ENCODE data around the gene COL4A6. TPM values are rescaled to one million over a fixed set of nuclear protein-coding genes. Genes with fewer than 3 reads are reported as not detected.

The COL4A6 gene
- total and polyA plus RNA-seq, 2 donors (not counting 3 experiments of a cell fraction or from before 2014, with no cell fraction given) = 0.49 to 0.62 TPM

DNA sequence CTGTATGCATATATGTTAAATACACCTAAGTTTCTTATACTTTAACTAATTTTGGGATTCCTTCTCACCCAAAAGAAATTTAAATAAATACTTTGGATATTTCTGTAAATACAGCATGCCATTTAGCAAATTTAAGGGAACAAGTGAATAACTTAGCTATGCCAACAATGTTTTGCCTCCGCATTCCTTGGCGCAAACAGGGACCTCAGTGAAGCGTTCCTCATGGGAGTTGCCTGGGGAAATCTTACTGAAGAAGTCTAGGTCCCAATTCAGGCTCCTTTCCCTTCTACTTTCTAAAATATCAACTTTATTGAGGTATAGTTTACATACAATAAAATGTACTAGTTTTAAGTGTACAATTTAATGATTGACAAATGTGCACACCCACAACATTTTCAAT, 26.4 kb upstream of the COL4A6 start:
- intact Hi-C loops (cut with micrococcal nuclease) = no loop called here
- no peaks in the 10 kb centered on the region for H3K9me1 ChIP-seq (replicated peaks; ENCODE audit: control insufficient read depth, extremely low read depth, insufficient read depth, low read length)
- no peaks in the 10 kb centered on the region for H3K79me2 ChIP-seq (ENCODE audit: control insufficient read depth, insufficient read depth, low read length)
- H4K20me1 ChIP-seq (replicated peaks; ENCODE audit: control insufficient read depth, extremely low read depth, insufficient read depth, low read length) = no peaks in the 10 kb centered on the region
- H2AFZ ChIP-seq (ENCODE audit: low read depth, low read length) = no peak overlapping the region
- H3K4me2 ChIP-seq (ENCODE audit: insufficient read depth, low read length) = no peak overlapping the region
- H3K4me3 ChIP-seq (replicated peaks in 1 of 3; ENCODE audit: insufficient read depth in 1 of 3, low read depth in 1 of 3, low read length in 3 of 3) = no peak overlapping the region
- CTCF ChIA-PET = no interaction called here
- H3K36me3 ChIP-seq (ENCODE audit: control insufficient read depth in 2 of 2, extremely low read depth in 1 of 2, insufficient read depth in 2 of 2, low read length in 2 of 2) = no peaks in the 10 kb centered on the region
- H3K9ac ChIP-seq (replicated peaks; ENCODE audit: extremely low read depth, insufficient read depth, low read length) = no peak overlapping the region
- TF ChIP-seq, protein P1, sequence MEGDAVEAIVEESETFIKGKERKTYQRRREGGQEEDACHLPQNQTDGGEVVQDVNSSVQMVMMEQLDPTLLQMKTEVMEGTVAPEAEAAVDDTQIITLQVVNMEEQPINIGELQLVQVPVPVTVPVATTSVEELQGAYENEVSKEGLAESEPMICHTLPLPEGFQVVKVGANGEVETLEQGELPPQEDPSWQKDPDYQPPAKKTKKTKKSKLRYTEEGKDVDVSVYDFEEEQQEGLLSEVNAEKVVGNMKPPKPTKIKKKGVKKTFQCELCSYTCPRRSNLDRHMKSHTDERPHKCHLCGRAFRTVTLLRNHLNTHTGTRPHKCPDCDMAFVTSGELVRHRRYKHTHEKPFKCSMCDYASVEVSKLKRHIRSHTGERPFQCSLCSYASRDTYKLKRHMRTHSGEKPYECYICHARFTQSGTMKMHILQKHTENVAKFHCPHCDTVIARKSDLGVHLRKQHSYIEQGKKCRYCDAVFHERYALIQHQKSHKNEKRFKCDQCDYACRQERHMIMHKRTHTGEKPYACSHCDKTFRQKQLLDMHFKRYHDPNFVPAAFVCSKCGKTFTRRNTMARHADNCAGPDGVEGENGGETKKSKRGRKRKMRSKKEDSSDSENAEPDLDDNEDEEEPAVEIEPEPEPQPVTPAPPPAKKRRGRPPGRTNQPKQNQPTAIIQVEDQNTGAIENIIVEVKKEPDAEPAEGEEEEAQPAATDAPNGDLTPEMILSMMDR (IDR thresholded peaks at IDR 0.05; ENCODE audit: extremely low read depth in 1 of 2, insufficient read depth in 1 of 2, low read depth in 1 of 2, low read length in 2 of 2) = no peak
- TF ChIP-seq, protein P2, sequence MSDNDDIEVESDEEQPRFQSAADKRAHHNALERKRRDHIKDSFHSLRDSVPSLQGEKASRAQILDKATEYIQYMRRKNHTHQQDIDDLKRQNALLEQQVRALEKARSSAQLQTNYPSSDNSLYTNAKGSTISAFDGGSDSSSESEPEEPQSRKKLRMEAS (IDR thresholded peaks at IDR 0.05; ENCODE audit: insufficient read depth, insufficient read length) = no peak
- no peak for TF ChIP-seq MYC (IDR thresholded peaks at IDR 0.05; ENCODE audit: low read depth, low read length)
- no peak for TF ChIP-seq POLR2A (IDR thresholded peaks at IDR 0.05; ENCODE audit: low read depth, low read length)
- DNase-seq (ENCODE audit: low read depth, low spot score) = no peak
- no TSS peak for BruUV-seq (replicated peaks)
- no peak for FAIRE-seq
- no peak overlapping the region for H3K27ac ChIP-seq (ENCODE audit: insufficient read depth, low read depth, low read length)
- dilution Hi-C loops (cut with MboI; ENCODE audit: extremely low pct_ligation_motif_present, low sequenced_read_pairs) = no loop called here
- no peaks in the 10 kb centered on the region for H3K9me3 ChIP-seq (replicated peaks; ENCODE audit: control insufficient read depth, insufficient read depth, low read length)
- no peaks in the 10 kb centered on the region for H3K4me1 ChIP-seq (ENCODE audit: control insufficient read depth, extremely low read depth, insufficient read depth, low read length)
- H3K27me3 ChIP-seq (ENCODE audit: control insufficient read depth in 2 of 2, insufficient read depth in 2 of 2, low read length in 2 of 2) = no peaks in the 10 kb centered on the region
- POLR2A ChIA-PET = no interaction called here

DNA sequence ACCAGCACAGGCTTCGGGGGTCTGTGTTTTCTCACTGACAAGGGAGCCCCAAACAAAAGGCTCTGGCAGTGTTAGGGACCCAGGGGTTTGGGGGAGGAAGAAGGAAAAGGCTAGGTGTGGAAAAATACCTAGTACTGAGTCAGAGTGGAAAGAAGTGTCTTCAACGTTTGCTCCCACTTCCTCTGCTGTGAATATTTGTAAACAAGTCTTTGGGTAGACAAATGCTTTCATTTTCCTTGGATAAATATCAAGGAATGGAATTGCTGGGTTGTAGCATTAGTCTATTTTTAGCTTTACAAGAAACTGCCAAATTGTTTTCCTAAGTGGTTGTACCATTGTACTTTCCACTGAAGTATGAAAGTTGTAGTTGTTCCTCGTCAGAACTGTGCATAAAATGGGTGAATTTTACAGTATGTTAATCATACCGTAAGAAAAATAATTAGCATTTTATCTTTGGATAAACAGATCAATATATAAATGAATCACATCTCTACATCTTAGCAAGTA, 18.8 kb upstream of the COL4A6 start:
- Histone ChIP-seq H3K4me2 (ENCODE audit: insufficient read depth, low read length) (no peak overlapping the region), H3K4me1 (ENCODE audit: control insufficient read depth, extremely low read depth, insufficient read depth, low read length) (no peaks in the 10 kb centered on the region), H3K9me1 (replicated peaks; ENCODE audit: control insufficient read depth, extremely low read depth, insufficient read depth, low read length) (no peaks in the 10 kb centered on the region), H4K20me1 (replicated peaks; ENCODE audit: control insufficient read depth, extremely low read depth, insufficient read depth, low read length) (no peaks in the 10 kb centered on the region), H3K9ac (replicated peaks; ENCODE audit: extremely low read depth, insufficient read depth, low read length) (no peak overlapping the region), H3K36me3 (ENCODE audit: control insufficient read depth in 2 of 2, extremely low read depth in 1 of 2, insufficient read depth in 2 of 2, low read length in 2 of 2) (no peaks in the 10 kb centered on the region), H3K27ac (ENCODE audit: insufficient read depth, low read depth, low read length) (no peak overlapping the region), H2AFZ (ENCODE audit: low read depth, low read length) (no peak overlapping the region), H3K27me3 (ENCODE audit: control insufficient read depth in 2 of 2, insufficient read depth in 2 of 2, low read length in 2 of 2) (no peaks in the 10 kb centered on the region), H3K4me3 (replicated peaks in 1 of 3; ENCODE audit: insufficient read depth in 1 of 3, low read depth in 1 of 3, low read length in 3 of 3) (no peak overlapping the region), H3K9me3 (replicated peaks; ENCODE audit: control insufficient read depth, insufficient read depth, low read length) (no peaks in the 10 kb centered on the region), H3K79me2 (ENCODE audit: control insufficient read depth, insufficient read depth, low read length) (no peaks in the 10 kb centered on the region)
- intact Hi-C loops (cut with micrococcal nuclease) (no loop called here), dilution Hi-C loops (cut with MboI; ENCODE audit: extremely low pct_ligation_motif_present, low sequenced_read_pairs) (no loop called here)
- no TSS peak for BruUV-seq (replicated peaks)
- DNase-seq (ENCODE audit: low read depth, low spot score) = no peak
- ChIA-PET CTCF (no interaction called here), POLR2A (no interaction called here)
- TF ChIP-seq GATA2 (IDR thresholded peaks at IDR 0.05; ENCODE audit: insufficient read depth, insufficient read length, low read depth, low read length) = no peak
- TF ChIP-seq, protein P2 (IDR thresholded peaks at IDR 0.05; ENCODE audit: insufficient read depth, insufficient read length) = no peak
- TF ChIP-seq JUN (IDR thresholded peaks at IDR 0.05; ENCODE audit: borderline replicate concordance, insufficient read depth, insufficient read length, low read depth) = no peak
- FAIRE-seq = no peak

Measured in endothelial cell of umbilical vein (primary cell).